OCI-LY3 (cell line): ENCODE data around the gene GABRR1.

Experiments
- CTCF ChIP-seq: fragments of 200-600, 300-600 bp; sonication (generic); IDR thresholded peaks from 2 replicates; pipeline ENCODE4 v1.5.1; 2014; ENCODE audit warnings: antibody characterized with exemption, low read length, low read depth
- EZH2phosphoT487 ChIP-seq: fragments of 200-600 bp; shearing (Covaris generic); IDR thresholded peaks from 2 replicates; pipeline ENCODE4 v1.6.1; 2018; ENCODE audit warnings: antibody characterized with exemption, mixed run types, low read depth

- TF ChIP-seq CTCF (no peak), EZH2phosphoT487 (no peak)
These were observed 43.5 kb downstream of the GABRR1 start for GRCh38 chr6:89173634-89174033.
